Upper lobe of right lung (tissue), 1 donor: ENCODE results near the gene MPRIP. TPM values are rescaled to one million over a fixed set of nuclear protein-coding genes. Genes with fewer than 3 reads are reported as not detected.

Experiments used
- ATAC-seq: fragments of 200-7000 bp; cut with Tn5 transposase; one replicate; pipeline ENCODE4 v1.9.1; 2020; ENCODE audit warnings: mild to moderate bottlenecking, moderate library complexity
- DNase-seq: peaks from one replicate; pipeline ENCODE4 v3.0.0-alpha.2; 2020
- H3K27ac ChIP-seq: fragments of 200-600 bp; one replicate; pipeline ENCODE4 v1.8.0; 2022
- H3K27me3 ChIP-seq: fragments of 200-600 bp; one replicate; pipeline ENCODE4 v1.8.0; 2022; ENCODE audit warnings: mild to moderate bottlenecking
- H3K36me3 ChIP-seq: fragments of 200-600 bp; one replicate; pipeline ENCODE4 v1.8.0; 2022
- H3K4me1 ChIP-seq: fragments of 200-600 bp; one replicate; pipeline ENCODE4 v1.8.0; 2022
- H3K4me3 ChIP-seq: fragments of 200-600 bp; one replicate; pipeline ENCODE4 v1.8.0; 2022; ENCODE audit warnings: mild to moderate bottlenecking
- H3K9me3 ChIP-seq: fragments of 200-600 bp; one replicate; pipeline ENCODE4 v1.8.0; 2022
- CTCF ChIP-seq: fragments of 200-600 bp; IDR thresholded peaks from one replicate; pipeline ENCODE4 v1.8.0; 2022; ENCODE audit warnings: antibody characterized with exemption
- intact Hi-C: fragments of 100-400 bp; cut with DNase I; formaldehyde crosslinking; loops from one replicate; pipeline ENCODE4 v1.11.0; 2022
- total RNA-seq: library from RNA; stranded (reverse); fragmentation: NEBNext Ultra II Directional; extraction: Animal tissue kit (Norgen Biotek cat#: 25700); gene quantifications from one replicate; pipeline ENCODE4 v1.2.1, GENCODE V29; 2021
- donor health status: DM: no; HTN: yes; CAD: no; lungs with severe emphysema.

The MPRIP gene
- total RNA-seq, 1 donor from 2014 or later, result 333 TPM

GRCh38 chr17:17115620-17116019 is 73.4 kb downstream of the MPRIP start:
- no peak overlapping the region for H3K27ac ChIP-seq
- no peak for ATAC-seq
- H3K27me3 ChIP-seq, result no peaks in the 10 kb centered on the region
- H3K4me3 ChIP-seq, result no peak overlapping the region
- intact Hi-C loops, result loop anchor here (10.0 kb wide), 1 partner anchor 111 kb away; no protein-coding TSS in a partner anchor
- TF ChIP-seq CTCF, result no peak
- peaks cover 60% of the 10 kb centered on the region for H3K4me1 ChIP-seq
- DNase-seq, result no peak
- no peaks in the 10 kb centered on the region for H3K36me3 ChIP-seq
- H3K9me3 ChIP-seq, result no peaks in the 10 kb centered on the region

GRCh38 chr17:17116406-17116805 is 74.1 kb downstream of the MPRIP start:
- H3K4me3 ChIP-seq, result no peak overlapping the region
- H3K9me3 ChIP-seq, result no peaks in the 10 kb centered on the region
- DNase-seq (no peak), ATAC-seq (no peak)
- peaks cover 61% of the 10 kb centered on the region for H3K4me1 ChIP-seq
- TF ChIP-seq CTCF, result no peak
- H3K36me3 ChIP-seq, result no peaks in the 10 kb centered on the region
- H3K27ac ChIP-seq, result no peak overlapping the region
- no peaks in the 10 kb centered on the region for H3K27me3 ChIP-seq
- intact Hi-C loops, result loop anchor here (10.0 kb wide), 1 partner anchor 112 kb away; no protein-coding TSS in a partner anchor

GRCh38 chr17:17117923-17118322 is 75.7 kb downstream of the MPRIP start:
- Histone ChIP-seq H3K4me3 (no peak overlapping the region), H3K9me3 (no peaks in the 10 kb centered on the region), H3K27ac (no peak overlapping the region), H3K27me3 (no peaks in the 10 kb centered on the region), H3K4me1 (peaks cover 65% of the 10 kb centered on the region), H3K36me3 (no peaks in the 10 kb centered on the region)
- ATAC-seq, result no peak
- intact Hi-C loops, result loop anchor here (10.0 kb wide), 1 partner anchor 113 kb away; no protein-coding TSS in a partner anchor
- no peak for TF ChIP-seq CTCF
- DNase-seq, result no peak

GRCh38 chr17:17118399-17118798 is 76.1 kb downstream of the MPRIP start:
- no peaks in the 10 kb centered on the region for H3K9me3 ChIP-seq
- H3K27ac ChIP-seq, result peak overlapping the region; percentile 38
- no peak for TF ChIP-seq CTCF
- H3K36me3 ChIP-seq, result no peaks in the 10 kb centered on the region
- intact Hi-C loops, result loop anchor here (10.0 kb wide), 1 partner anchor 114 kb away; no protein-coding TSS in a partner anchor
- ATAC-seq, result no peak
- H3K4me1 ChIP-seq, result peaks cover 65% of the 10 kb centered on the region
- no peak overlapping the region for H3K4me3 ChIP-seq
- H3K27me3 ChIP-seq, result no peaks in the 10 kb centered on the region
- no peak for DNase-seq

- Histone ChIP-seq H3K36me3 (no peaks in the 10 kb centered on the region), H3K27me3 (no peaks in the 10 kb centered on the region), H3K9me3 (no peaks in the 10 kb centered on the region), H3K27ac (peak overlapping the region; percentile 38), H3K4me1 (peaks cover 65% of the 10 kb centered on the region), H3K4me3 (no peak overlapping the region)
- ATAC-seq (peak; percentile 69), DNase-seq (no peak)
- TF ChIP-seq CTCF, result no peak
- intact Hi-C loops, result loop anchor here (10.0 kb wide), 1 partner anchor 114 kb away; no protein-coding TSS in a partner anchor
These were observed 76.8 kb downstream of the MPRIP start for GRCh38 chr17:17119106-17119505.

- H3K4me1 ChIP-seq, result peaks cover 64% of the 10 kb centered on the region
- H3K4me3 ChIP-seq, result no peak overlapping the region
- no peaks in the 10 kb centered on the region for H3K9me3 ChIP-seq
- H3K27me3 ChIP-seq, result no peaks in the 10 kb centered on the region
- TF ChIP-seq CTCF, result no peak
- peak overlapping the region; percentile 38 for H3K27ac ChIP-seq
- DNase-seq (no peak), ATAC-seq (peak; percentile 52)
- intact Hi-C loops, result loop anchor here (10.0 kb wide), 1 partner anchor 115 kb away; no protein-coding TSS in a partner anchor
- H3K36me3 ChIP-seq, result no peaks in the 10 kb centered on the region
These were observed 77.3 kb downstream of the MPRIP start for GRCh38 chr17:17119533-17119932.
